ENCODE results near the gene SMYD3.

GRCh38 chr1:246343937-246344336 lies 163.1 kb downstream of the SMYD3 start:
- no peak for TF ChIP-seq RAD21 (IDR thresholded peaks at IDR 0.05; ENCODE audit: low read length)
- TF ChIP-seq POLR2A (IDR thresholded peaks at IDR 0.05; ENCODE audit: low read depth, low read length) = no peak
- TF ChIP-seq CTCF (conservative IDR thresholded peaks at IDR 0.05; ENCODE audit: low read depth, low read length) = no peak
- no peak for TF ChIP-seq MAZ (IDR thresholded peaks at IDR 0.05; ENCODE audit: borderline replicate concordance, low read depth, low read length)
- no peak for TF ChIP-seq MXI1 (IDR thresholded peaks at IDR 0.05; ENCODE audit: borderline replicate concordance, low read depth, low read length)
- no peak for TF ChIP-seq CEBPB (IDR thresholded peaks at IDR 0.05; ENCODE audit: low read depth, low read length)
- no peak for TF ChIP-seq BHLHE40 (IDR thresholded peaks at IDR 0.05; ENCODE audit: low read depth, low read length)
- no peak for TF ChIP-seq ELK1 (IDR thresholded peaks at IDR 0.05; ENCODE audit: borderline replicate concordance, low read depth, low read length)
- TF ChIP-seq RCOR1 (IDR thresholded peaks at IDR 0.05; ENCODE audit: insufficient replicate concordance, low read length) = no peak
- no peak for TF ChIP-seq NFE2L2 (IDR thresholded peaks at IDR 0.05; ENCODE audit: low read depth, low read length)
- no peak for TF ChIP-seq RFX5 (IDR thresholded peaks at IDR 0.05; ENCODE audit: low read depth, low read length)
- TF ChIP-seq FOS (IDR thresholded peaks at IDR 0.05; ENCODE audit: low read depth, low read length) = no peak
- no peak for TF ChIP-seq SMC3 (IDR thresholded peaks at IDR 0.05; ENCODE audit: low read depth, low read length)
- TF ChIP-seq MAFK (IDR thresholded peaks at IDR 0.05; ENCODE audit: low read depth, low read length) = no peak
